ENCODE measurements around the gene LANCL1.

DNA sequence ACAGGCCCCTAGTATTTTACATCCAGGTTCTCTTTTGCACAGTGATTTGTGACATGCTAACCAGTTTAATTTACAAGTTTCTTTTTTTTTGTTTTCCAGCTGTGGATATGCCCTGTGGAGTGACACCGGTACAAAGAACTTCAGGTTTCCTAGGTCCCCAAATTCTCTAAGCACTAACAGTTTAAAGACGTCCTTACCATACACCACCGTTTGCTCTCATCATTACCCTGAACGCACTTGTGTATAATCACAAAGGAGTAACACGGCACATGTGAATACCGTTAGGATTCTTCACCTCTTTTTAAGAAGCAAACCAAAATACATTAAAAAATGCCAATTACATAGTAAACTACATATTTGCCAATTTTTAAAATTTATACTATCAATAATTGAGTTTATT is 853 bp downstream of the LANCL1 start:
- TF ChIP-seq, protein P1, sequence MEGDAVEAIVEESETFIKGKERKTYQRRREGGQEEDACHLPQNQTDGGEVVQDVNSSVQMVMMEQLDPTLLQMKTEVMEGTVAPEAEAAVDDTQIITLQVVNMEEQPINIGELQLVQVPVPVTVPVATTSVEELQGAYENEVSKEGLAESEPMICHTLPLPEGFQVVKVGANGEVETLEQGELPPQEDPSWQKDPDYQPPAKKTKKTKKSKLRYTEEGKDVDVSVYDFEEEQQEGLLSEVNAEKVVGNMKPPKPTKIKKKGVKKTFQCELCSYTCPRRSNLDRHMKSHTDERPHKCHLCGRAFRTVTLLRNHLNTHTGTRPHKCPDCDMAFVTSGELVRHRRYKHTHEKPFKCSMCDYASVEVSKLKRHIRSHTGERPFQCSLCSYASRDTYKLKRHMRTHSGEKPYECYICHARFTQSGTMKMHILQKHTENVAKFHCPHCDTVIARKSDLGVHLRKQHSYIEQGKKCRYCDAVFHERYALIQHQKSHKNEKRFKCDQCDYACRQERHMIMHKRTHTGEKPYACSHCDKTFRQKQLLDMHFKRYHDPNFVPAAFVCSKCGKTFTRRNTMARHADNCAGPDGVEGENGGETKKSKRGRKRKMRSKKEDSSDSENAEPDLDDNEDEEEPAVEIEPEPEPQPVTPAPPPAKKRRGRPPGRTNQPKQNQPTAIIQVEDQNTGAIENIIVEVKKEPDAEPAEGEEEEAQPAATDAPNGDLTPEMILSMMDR (IDR thresholded peaks at IDR 0.05) = no peak
- no peak for TF ChIP-seq POLR2A (IDR thresholded peaks at IDR 0.05)

Measured in lower leg skin (tissue), 3 donors.